Keratinocyte (primary cell): ENCODE measurements around the gene GTF3C1. TPM values are rescaled to one million over a fixed set of nuclear protein-coding genes. Genes with fewer than 3 reads are reported as not detected.

ENCODE experiments used
- DNase-seq: peaks from one replicate; pipeline ENCODE4 v3.0.0-alpha.2; 2011; ENCODE audit warnings: low read depth, missing footprints, low spot score
- FAIRE-seq: peaks from 2 replicates; lab custom pipeline; 2011; peaks lifted over from hg19 to GRCh38; lab: Jason Lieb, UNC
- H2AFZ ChIP-seq: 2 replicates; pipeline ENCODE4 v1.6.0; 2012; ENCODE audit warnings: low read length, control low read depth, inconsistent platforms; ENCODE audit not compliant: control insufficient read depth
- H3K27ac ChIP-seq: 2 replicates; pipeline ENCODE4 v1.5.1; 2011; ENCODE audit warnings: low read length; ENCODE audit not compliant: control insufficient read depth, insufficient read depth
- H3K27me3 ChIP-seq: 3 replicates; pipeline ENCODE4 v1.6.0; 2011; ENCODE audit warnings: low read length; ENCODE audit not compliant: control insufficient read depth, insufficient read depth; ENCODE audit errors: extremely low read depth
- H3K36me3 ChIP-seq, 2 experiments: 2 replicates in 1 of 2; 3 replicates in 1 of 2; pipeline ENCODE4 v1.5.1; 2011; ENCODE audit warnings: low read length in 2 of 2, mild to moderate bottlenecking in 1 of 2; ENCODE audit not compliant: control insufficient read depth in 2 of 2, insufficient read depth in 2 of 2; ENCODE audit errors: extremely low read depth in 1 of 2
- H3K4me1 ChIP-seq: 3 replicates; pipeline ENCODE4 v1.5.1; 2011; ENCODE audit warnings: low read length; ENCODE audit not compliant: control insufficient read depth, insufficient read depth; ENCODE audit errors: extremely low read depth
- H3K4me2 ChIP-seq: 3 replicates; pipeline ENCODE4 v1.6.0; 2011; ENCODE audit warnings: low read depth, low read length; ENCODE audit not compliant: control insufficient read depth, insufficient read depth; ENCODE audit errors: extremely low read depth
- H3K4me3 ChIP-seq, 3 experiments: fragments of 200-600 bp in 1 of 3; sonication (generic) in 1 of 3; 2 replicates in 2 of 3; 3 replicates in 1 of 3; pipeline ENCODE4 v1.5.1; 2011 to 2016; ENCODE audit warnings: low read length in 3 of 3, mild to moderate bottlenecking in 3 of 3, control low read depth in 2 of 3, inconsistent platforms in 1 of 3, low read depth in 1 of 3, mixed read lengths in 1 of 3, mixed run types in 1 of 3, moderate library complexity in 1 of 3; ENCODE audit not compliant: control insufficient read depth in 2 of 3, insufficient read depth in 2 of 3; ENCODE audit errors: extremely low read depth in 1 of 3
- H3K79me2 ChIP-seq: 2 replicates; pipeline ENCODE4 v1.6.0; 2012; ENCODE audit warnings: low read length; ENCODE audit not compliant: control insufficient read depth, insufficient read depth
- H3K9ac ChIP-seq: 3 replicates; pipeline ENCODE4 v1.6.0; 2011; ENCODE audit warnings: low read length; ENCODE audit not compliant: control insufficient read depth, insufficient read depth; ENCODE audit errors: extremely low read depth
- H3K9me1 ChIP-seq: 3 replicates; pipeline ENCODE4 v1.6.0; 2011; ENCODE audit warnings: low read length; ENCODE audit not compliant: control insufficient read depth, insufficient read depth; ENCODE audit errors: extremely low read depth
- H3K9me3 ChIP-seq: 2 replicates; pipeline ENCODE4 v1.5.1; 2012; ENCODE audit warnings: low read depth, low read length; ENCODE audit not compliant: control insufficient read depth
- H4K20me1 ChIP-seq: 3 replicates; pipeline ENCODE4 v1.6.0; 2011; ENCODE audit warnings: low read length; ENCODE audit not compliant: control insufficient read depth, insufficient read depth; ENCODE audit errors: extremely low read depth
- EZH2 ChIP-seq: IDR thresholded peaks from one replicate; pipeline ENCODE4 v1.6.1; 2012; ENCODE audit warnings: inconsistent platforms, mild to moderate bottlenecking, low read length, moderate library complexity
- dilution Hi-C: fragments of 300-500 bp; cut with MboI; formaldehyde crosslinking; loops from one replicate; pipeline ENCODE4 v1.7.0; 2020; ENCODE audit warnings: low sequenced_read_pairs; ENCODE audit not compliant: extremely low pct_ligation_motif_present
- polyA plus RNA-seq, 5 experiments: library from polyadenylated mRNA; depleted of rRNA in 3 of 5; stranded (reverse) in 3 of 5; stranded (forward) in 1 of 5; unstranded in 1 of 5; fragments of >200 nt; gene quantifications; 1 replicate in 1 of 5; 2 replicates in 3 of 5; 3 replicates in 1 of 5; pipeline versions ENCODE4 v1.2.1 to v1.2.3, GENCODE V29; 2011 to 2012; ENCODE audit warnings: missing spikeins in 2 of 5, low read depth in 1 of 5, low replicate concordance in 1 of 5
- TF ChIP-seq, protein P1 (sequence below), 3 experiments: IDR thresholded peaks in 1 of 3; conservative IDR thresholded peaks in 1 of 3; optimal IDR thresholded peaks in 1 of 3; 2 replicates in 2 of 3; 3 replicates in 1 of 3; pipeline versions ENCODE3 to v1.5.1; 2011; ENCODE audit warnings: low read length in 3 of 3, mild to moderate bottlenecking in 3 of 3, moderate library complexity in 2 of 3, control low read depth in 1 of 3, inconsistent platforms in 1 of 3; ENCODE audit not compliant: insufficient read depth in 2 of 3; ENCODE audit errors: extremely low read depth in 1 of 3

The GTF3C1 gene
- polyA plus RNA-seq, 1 donor (not counting 4 experiments of a cell fraction or from before 2014, with no cell fraction given): 23.5 TPM

DNA sequence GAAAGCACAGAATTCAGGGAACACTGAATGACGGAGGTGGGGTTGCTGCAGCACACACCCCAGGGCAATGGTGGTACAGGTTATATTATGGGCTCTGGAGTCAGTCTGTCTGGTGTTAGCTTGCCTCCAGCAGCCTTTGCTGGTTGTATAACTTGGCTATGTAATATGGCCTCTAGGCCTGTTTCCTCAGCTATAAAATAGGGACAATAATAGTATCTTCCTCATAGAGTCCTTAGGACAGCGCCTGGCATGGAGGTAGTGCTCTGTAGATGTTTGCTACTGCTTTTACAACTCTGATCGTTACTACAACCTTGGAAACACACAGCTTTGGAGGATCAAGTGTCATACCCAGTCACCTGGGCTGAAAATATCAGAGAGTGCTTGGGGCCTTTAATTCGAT lies 31.5 kb downstream of the GTF3C1 start:
- peaks cover 6 to 19% of the 10 kb centered on the region in 2 experiments for H3K36me3 ChIP-seq
- H3K4me2 ChIP-seq: no peak overlapping the region

DNA sequence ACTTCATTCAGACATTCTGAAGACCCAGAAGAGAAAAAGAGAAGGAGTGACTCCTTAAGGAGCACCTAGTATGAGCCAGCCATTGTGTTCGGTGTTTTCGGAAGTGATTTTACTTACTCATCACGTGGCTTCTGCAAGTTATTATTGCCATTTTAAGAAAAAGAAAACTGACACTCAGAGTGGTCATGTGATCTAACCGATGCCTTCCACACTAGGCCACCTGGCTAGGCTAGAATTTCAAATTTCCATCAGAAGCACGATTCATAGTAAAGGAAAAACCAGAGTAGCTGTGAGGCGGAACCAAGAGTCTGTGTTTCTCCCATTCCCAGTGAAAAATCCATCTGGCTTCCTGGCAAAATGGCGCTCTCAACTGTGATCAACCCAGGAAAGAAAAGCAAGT lies 32.0 kb downstream of the GTF3C1 start:
- no peak for FAIRE-seq
- H3K9me1 ChIP-seq: peaks cover 4% of the 10 kb centered on the region
- no peaks in the 10 kb centered on the region for H3K79me2 ChIP-seq
- no peak overlapping the region for H3K4me2 ChIP-seq
- dilution Hi-C loops: no loop called here
- H3K9ac ChIP-seq: no peak overlapping the region
- no peak overlapping the region for H3K4me3 ChIP-seq
- H4K20me1 ChIP-seq: peaks cover 2% of the 10 kb centered on the region
- H3K9me3 ChIP-seq: no peaks in the 10 kb centered on the region
- H3K27ac ChIP-seq: no peak overlapping the region
- no peaks in the 10 kb centered on the region for H3K27me3 ChIP-seq
- no peak for DNase-seq
- no peaks in the 10 kb centered on the region for H3K4me1 ChIP-seq
- no peak overlapping the region for H2AFZ ChIP-seq
- TF ChIP-seq, protein P1, sequence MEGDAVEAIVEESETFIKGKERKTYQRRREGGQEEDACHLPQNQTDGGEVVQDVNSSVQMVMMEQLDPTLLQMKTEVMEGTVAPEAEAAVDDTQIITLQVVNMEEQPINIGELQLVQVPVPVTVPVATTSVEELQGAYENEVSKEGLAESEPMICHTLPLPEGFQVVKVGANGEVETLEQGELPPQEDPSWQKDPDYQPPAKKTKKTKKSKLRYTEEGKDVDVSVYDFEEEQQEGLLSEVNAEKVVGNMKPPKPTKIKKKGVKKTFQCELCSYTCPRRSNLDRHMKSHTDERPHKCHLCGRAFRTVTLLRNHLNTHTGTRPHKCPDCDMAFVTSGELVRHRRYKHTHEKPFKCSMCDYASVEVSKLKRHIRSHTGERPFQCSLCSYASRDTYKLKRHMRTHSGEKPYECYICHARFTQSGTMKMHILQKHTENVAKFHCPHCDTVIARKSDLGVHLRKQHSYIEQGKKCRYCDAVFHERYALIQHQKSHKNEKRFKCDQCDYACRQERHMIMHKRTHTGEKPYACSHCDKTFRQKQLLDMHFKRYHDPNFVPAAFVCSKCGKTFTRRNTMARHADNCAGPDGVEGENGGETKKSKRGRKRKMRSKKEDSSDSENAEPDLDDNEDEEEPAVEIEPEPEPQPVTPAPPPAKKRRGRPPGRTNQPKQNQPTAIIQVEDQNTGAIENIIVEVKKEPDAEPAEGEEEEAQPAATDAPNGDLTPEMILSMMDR (optimal IDR thresholded peaks at IDR 0.05 in 1 of 3, IDR thresholded peaks at IDR 0.05 in 1 of 3, conservative IDR thresholded peaks at IDR 0.05 in 1 of 3; ENCODE audit: extremely low read depth in 1 of 3, insufficient read depth in 2 of 3, low read length in 3 of 3): no peak
- no peak for TF ChIP-seq EZH2
- peaks cover 6 to 17% of the 10 kb centered on the region in 2 experiments for H3K36me3 ChIP-seq

More for the DNA sequence above, 31.5 kb downstream of the GTF3C1 start:
- Histone ChIP-seq H2AFZ (no peak overlapping the region), H3K27ac (no peak overlapping the region), H3K9me1 (peaks cover 4% of the 10 kb centered on the region), H3K4me1 (no peaks in the 10 kb centered on the region), H3K4me3 (no peak overlapping the region), H3K27me3 (no peaks in the 10 kb centered on the region), H3K9me3 (no peaks in the 10 kb centered on the region), H3K9ac (no peak overlapping the region), H3K79me2 (no peaks in the 10 kb centered on the region), H4K20me1 (peaks cover 2% of the 10 kb centered on the region)
- no peak for DNase-seq
- dilution Hi-C loops: no loop called here
- FAIRE-seq: no peak
- no peak for TF ChIP-seq EZH2
- TF ChIP-seq, protein P1 (optimal IDR thresholded peaks at IDR 0.05 in 1 of 3, IDR thresholded peaks at IDR 0.05 in 1 of 3, conservative IDR thresholded peaks at IDR 0.05 in 1 of 3; ENCODE audit: extremely low read depth in 1 of 3, insufficient read depth in 2 of 3, low read length in 3 of 3): no peak
